ENCODE data around the gene TPSAB1.

DNA sequence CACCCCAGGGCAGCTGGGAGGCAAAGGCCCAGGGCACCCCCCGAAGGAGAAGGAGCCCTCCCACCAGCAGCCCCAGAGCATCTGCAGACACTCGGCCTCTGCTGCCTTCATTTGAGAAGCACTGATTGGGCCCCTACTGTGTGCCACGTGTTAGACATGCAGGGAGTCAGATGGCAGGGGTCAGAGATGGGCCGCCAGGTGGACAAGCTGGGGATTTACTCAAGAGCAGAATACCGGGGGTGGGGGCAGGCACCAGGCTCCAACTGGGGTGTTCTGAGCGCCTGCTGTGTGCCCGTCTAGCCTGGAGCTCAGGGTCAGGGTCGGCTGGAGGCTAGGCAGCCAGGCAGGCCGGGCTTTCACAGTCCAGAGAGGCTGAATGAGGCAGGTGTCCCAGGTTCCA is 34.2 kb upstream of the TPSAB1 start:
- TF ChIP-seq, protein P1, sequence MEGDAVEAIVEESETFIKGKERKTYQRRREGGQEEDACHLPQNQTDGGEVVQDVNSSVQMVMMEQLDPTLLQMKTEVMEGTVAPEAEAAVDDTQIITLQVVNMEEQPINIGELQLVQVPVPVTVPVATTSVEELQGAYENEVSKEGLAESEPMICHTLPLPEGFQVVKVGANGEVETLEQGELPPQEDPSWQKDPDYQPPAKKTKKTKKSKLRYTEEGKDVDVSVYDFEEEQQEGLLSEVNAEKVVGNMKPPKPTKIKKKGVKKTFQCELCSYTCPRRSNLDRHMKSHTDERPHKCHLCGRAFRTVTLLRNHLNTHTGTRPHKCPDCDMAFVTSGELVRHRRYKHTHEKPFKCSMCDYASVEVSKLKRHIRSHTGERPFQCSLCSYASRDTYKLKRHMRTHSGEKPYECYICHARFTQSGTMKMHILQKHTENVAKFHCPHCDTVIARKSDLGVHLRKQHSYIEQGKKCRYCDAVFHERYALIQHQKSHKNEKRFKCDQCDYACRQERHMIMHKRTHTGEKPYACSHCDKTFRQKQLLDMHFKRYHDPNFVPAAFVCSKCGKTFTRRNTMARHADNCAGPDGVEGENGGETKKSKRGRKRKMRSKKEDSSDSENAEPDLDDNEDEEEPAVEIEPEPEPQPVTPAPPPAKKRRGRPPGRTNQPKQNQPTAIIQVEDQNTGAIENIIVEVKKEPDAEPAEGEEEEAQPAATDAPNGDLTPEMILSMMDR (IDR thresholded peaks at IDR 0.05; ENCODE audit: low read depth, low read length): no peak
- no peak for TF ChIP-seq EZH2phosphoT487 (IDR thresholded peaks at IDR 0.05; ENCODE audit: low read depth)
